Adrenal gland (tissue), 5 donors: Measurements from ENCODE around the gene AUTS2.

Experiments
- CTCF ChIP-seq, 6 experiments: fragments of 450-650 bp in 4 of 6; fragments of 200-600 bp in 2 of 6; sonication (generic) in 1 of 6; IDR thresholded peaks; 1 replicate in 5 of 6; 2 replicates in 1 of 6; pipeline versions ENCODE4 v1.5.1 to v1.8.0; 2016 to 2021; ENCODE audit warnings: antibody characterized with exemption in 6 of 6, mild to moderate bottlenecking in 2 of 6, moderate library complexity in 1 of 6
- POLR2A ChIP-seq, 2 donors: fragments of 450-650 bp; IDR thresholded peaks; one replicate each; pipeline ENCODE4 v1.6.1; 2017; ENCODE audit warnings: antibody characterized with exemption in 2 of 2, mild to moderate bottlenecking in 2 of 2, moderate library complexity in 1 of 2
- donor health status: DM: no; HTN: no; CAD: no.

DNA sequence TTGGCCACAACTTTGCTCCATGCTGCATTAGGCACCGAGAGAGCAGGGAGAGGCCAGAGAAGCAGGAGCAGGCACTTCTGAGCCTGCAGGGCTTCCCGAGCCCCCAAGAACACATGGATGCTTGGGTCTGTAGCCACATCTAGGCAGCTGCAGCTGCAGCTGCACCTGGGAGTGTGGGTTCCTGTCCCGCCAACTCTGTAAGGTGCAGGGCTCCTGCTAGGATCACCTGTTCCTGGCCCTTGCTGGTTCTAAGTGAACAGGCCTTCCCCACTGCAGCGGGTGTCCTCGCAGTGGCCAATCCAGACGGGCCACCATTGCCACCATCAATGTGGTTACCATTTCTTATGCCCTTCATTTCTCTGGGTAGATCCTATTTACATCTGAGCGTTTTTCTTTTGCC, 330.3 kb downstream of the AUTS2 start:
- TF ChIP-seq CTCF (IDR thresholded peaks at IDR 0.05) (no peak), POLR2A (IDR thresholded peaks at IDR 0.05) (no peak)
